Breast epithelium (tissue), 4 donors: ENCODE measurements around the gene KRT37. TPM values are rescaled to one million over a fixed set of nuclear protein-coding genes. Genes with fewer than 3 reads are reported as not detected.

Source experiments
- DNase-seq, 2 donors: peaks; one replicate each; pipeline ENCODE4 v3.0.0-alpha.2; 2019; ENCODE audit warnings: low spot score in 2 of 2
- H3K27ac ChIP-seq, 2 donors: fragments of 200-600 bp; sonication (generic) in 1 of 2; one replicate each; pipeline ENCODE4 v1.5.1; 2016 to 2019; ENCODE audit warnings: mild to moderate bottlenecking in 1 of 2
- H3K27me3 ChIP-seq, 2 donors: fragments of 200-600 bp; sonication (generic) in 1 of 2; one replicate each; pipeline versions ENCODE4 v1.5.1 to v1.6.0; 2017 to 2019; ENCODE audit warnings: control low read depth in 1 of 2, mild to moderate bottlenecking in 1 of 2
- H3K36me3 ChIP-seq: fragments of 200-600 bp; one replicate; pipeline ENCODE4 v1.5.1; 2019
- H3K4me1 ChIP-seq, 2 donors: fragments of 200-600 bp; sonication (generic); one replicate each; pipeline ENCODE4 v1.5.1; 2016 to 2019; ENCODE audit warnings: control low read depth in 1 of 2
- H3K4me3 ChIP-seq, 3 donors: fragments of 200-600 bp; sonication (generic); 1 replicate in 2 of 3; 2 replicates in 1 of 3; pipeline ENCODE4 v1.5.1; 2016 to 2019; ENCODE audit warnings: mild to moderate bottlenecking in 3 of 3, moderate library complexity in 2 of 3
- H3K9me3 ChIP-seq, 2 donors: fragments of 200-600 bp; sonication (generic) in 1 of 2; one replicate each; pipeline ENCODE4 v1.5.1; 2016 to 2019; ENCODE audit warnings: control low read depth in 1 of 2
- POLR2A ChIP-seq: fragments of 450-650 bp; IDR thresholded peaks from one replicate; pipeline ENCODE4 v1.6.1; 2016; ENCODE audit warnings: antibody characterized with exemption, mild to moderate bottlenecking, moderate library complexity
- POLR2AphosphoS5 ChIP-seq, 3 donors: sonication (generic); formaldehyde crosslinking; IDR thresholded peaks; one replicate each; pipeline ENCODE4 v1.6.1; 2017; ENCODE audit warnings: antibody characterized with exemption in 3 of 3
- intact Hi-C: fragments of 100-400 bp; cut with DNase I; formaldehyde crosslinking; loops from one replicate; pipeline ENCODE4 v1.15.1; 2023; ENCODE audit warnings: low total_unique reads
- total RNA-seq, 3 donors: library from RNA; depleted of rRNA; stranded (reverse); fragments of >200 nt; gene quantifications; one replicate each; pipeline ENCODE4 v1.1.0, GENCODE V29; 2016
- TF ChIP-seq, protein P1 (sequence below), 3 donors: fragments of 450-650 bp; IDR thresholded peaks; one replicate each; pipeline ENCODE4 v1.5.1; 2016 to 2017; ENCODE audit warnings: antibody characterized with exemption in 3 of 3, mild to moderate bottlenecking in 3 of 3, moderate library complexity in 3 of 3

The KRT37 gene
- total RNA-seq, 3 donors from 2014 or later, result not detected

DNA sequence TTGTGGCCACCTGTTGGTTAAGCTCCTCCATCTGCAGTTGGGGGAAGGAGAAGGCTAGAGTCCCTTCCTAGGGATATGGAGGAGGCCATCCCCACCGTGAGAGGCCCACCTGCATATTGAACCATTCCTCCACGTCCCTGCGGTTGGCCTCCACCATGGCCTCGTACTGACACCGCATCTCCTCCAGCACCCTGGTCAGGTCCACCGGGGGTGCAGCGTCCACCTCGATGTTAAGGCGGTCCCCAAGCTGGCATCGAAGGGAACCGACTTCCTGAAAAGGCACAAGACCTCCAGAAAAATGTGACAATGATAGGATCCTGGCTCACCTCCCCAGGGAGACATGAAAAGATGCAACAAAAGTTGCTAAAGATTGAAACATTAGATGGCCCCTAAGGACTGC lies 39.8 kb upstream of the KRT37 start:
- TF ChIP-seq, protein P1, sequence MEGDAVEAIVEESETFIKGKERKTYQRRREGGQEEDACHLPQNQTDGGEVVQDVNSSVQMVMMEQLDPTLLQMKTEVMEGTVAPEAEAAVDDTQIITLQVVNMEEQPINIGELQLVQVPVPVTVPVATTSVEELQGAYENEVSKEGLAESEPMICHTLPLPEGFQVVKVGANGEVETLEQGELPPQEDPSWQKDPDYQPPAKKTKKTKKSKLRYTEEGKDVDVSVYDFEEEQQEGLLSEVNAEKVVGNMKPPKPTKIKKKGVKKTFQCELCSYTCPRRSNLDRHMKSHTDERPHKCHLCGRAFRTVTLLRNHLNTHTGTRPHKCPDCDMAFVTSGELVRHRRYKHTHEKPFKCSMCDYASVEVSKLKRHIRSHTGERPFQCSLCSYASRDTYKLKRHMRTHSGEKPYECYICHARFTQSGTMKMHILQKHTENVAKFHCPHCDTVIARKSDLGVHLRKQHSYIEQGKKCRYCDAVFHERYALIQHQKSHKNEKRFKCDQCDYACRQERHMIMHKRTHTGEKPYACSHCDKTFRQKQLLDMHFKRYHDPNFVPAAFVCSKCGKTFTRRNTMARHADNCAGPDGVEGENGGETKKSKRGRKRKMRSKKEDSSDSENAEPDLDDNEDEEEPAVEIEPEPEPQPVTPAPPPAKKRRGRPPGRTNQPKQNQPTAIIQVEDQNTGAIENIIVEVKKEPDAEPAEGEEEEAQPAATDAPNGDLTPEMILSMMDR (IDR thresholded peaks at IDR 0.05), result no peak
- TF ChIP-seq POLR2AphosphoS5 (IDR thresholded peaks at IDR 0.05) (no peak), POLR2A (no peak)
- H3K27ac ChIP-seq, result peak overlapping the region; percentile 41 to 48
- H3K27me3 ChIP-seq, result no peaks in the 10 kb centered on the region

GRCh38 chr17:41463746-41464145 lies 39.4 kb upstream of the KRT37 start:
- intact Hi-C loops, result no loop called here
- H3K36me3 ChIP-seq, result no peaks in the 10 kb centered on the region
- H3K27ac ChIP-seq, result no peak overlapping the region
- TF ChIP-seq POLR2A (no peak), POLR2AphosphoS5 (IDR thresholded peaks at IDR 0.05) (no peak)
- TF ChIP-seq, protein P1 (IDR thresholded peaks at IDR 0.05), result no peak
- no peaks in the 10 kb centered on the region for H3K27me3 ChIP-seq
- no peaks in the 10 kb centered on the region for H3K4me1 ChIP-seq
- no peak for DNase-seq
- H3K9me3 ChIP-seq, result no peaks in the 10 kb centered on the region
- H3K4me3 ChIP-seq, result no peak overlapping the region

More for the DNA sequence above, 39.8 kb upstream of the KRT37 start:
- no peak for DNase-seq
- H3K9me3 ChIP-seq, result no peaks in the 10 kb centered on the region
- no peak overlapping the region for H3K4me3 ChIP-seq
- H3K4me1 ChIP-seq, result no peaks in the 10 kb centered on the region
- no peaks in the 10 kb centered on the region for H3K36me3 ChIP-seq
- intact Hi-C loops, result no loop called here

DNA sequence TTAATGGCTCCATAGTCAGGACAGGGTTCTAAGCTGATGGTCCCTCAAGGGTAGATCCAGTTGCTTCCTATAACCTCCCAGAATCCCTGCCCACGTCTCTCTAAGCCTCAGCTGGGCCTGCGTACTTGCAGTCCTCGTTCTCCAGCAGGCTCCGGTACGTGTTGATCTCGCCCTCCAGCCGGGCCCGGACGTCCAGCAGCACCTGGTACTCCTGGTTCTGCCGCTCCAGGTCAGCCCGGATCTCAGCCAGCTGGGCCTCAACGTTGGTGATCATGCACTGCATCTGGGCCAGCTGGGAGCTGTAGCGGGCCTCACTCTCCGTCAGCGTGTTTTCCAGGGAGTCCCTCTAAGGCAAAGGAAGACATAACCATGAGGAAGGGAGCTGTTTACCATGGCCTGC lies 38.3 kb upstream of the KRT37 start:
- Histone ChIP-seq H3K27ac (no peak overlapping the region), H3K4me1 (no peaks in the 10 kb centered on the region), H3K4me3 (no peak overlapping the region), H3K27me3 (no peaks in the 10 kb centered on the region), H3K36me3 (no peaks in the 10 kb centered on the region), H3K9me3 (no peaks in the 10 kb centered on the region)
- TF ChIP-seq, protein P1 (IDR thresholded peaks at IDR 0.05), result no peak
- TF ChIP-seq POLR2A, result no peak
- no peak for TF ChIP-seq POLR2AphosphoS5 (IDR thresholded peaks at IDR 0.05)
- no peak for DNase-seq
- intact Hi-C loops, result no loop called here

DNA sequence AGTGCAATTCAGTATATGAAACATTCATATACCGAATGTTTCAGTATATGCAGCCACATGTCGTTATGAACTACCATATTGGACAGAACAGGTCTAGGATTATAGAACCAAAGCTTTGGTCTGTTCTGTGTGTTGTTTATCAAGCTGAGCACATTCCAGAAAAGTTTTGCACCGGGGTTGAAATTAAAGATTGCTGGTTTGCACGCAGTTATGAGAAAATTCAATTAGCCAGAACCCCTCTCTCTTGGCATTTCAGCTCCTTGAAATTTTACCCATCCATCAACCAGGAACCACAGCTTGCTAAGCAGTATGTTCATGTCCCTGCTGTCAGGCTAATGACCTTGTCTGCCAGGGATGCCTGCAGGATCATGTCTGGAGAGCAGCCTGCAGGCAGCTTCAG lies 33.3 kb upstream of the KRT37 start:
- Histone ChIP-seq H3K9me3 (no peaks in the 10 kb centered on the region), H3K27ac (no peak overlapping the region), H3K36me3 (no peaks in the 10 kb centered on the region), H3K27me3 (no peaks in the 10 kb centered on the region), H3K4me3 (no peak overlapping the region), H3K4me1 (no peaks in the 10 kb centered on the region)
- TF ChIP-seq, protein P1 (IDR thresholded peaks at IDR 0.05), result no peak
- no peak for TF ChIP-seq POLR2A
- TF ChIP-seq POLR2AphosphoS5 (IDR thresholded peaks at IDR 0.05), result no peak
- intact Hi-C loops, result no loop called here
- no peak for DNase-seq

DNA sequence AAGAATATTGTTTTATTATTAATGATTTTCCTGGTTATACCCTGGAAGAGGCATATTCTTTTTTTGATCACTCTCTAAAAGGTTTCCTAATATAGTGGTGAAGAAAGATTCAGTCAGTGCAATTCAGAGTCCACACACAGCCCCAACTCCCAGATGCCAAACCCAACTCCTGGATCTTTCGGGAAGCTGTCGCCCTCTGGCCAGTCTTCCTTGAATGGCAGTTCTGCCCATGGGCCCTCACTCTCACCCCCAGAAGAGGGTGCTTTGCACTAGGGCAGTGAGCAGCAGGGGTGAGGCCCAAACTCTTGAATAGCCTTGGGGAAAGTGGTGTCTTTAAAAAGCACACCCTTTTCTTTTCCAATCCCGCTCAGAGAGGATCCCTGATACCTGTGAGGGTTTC lies 31.8 kb upstream of the KRT37 start:
- Histone ChIP-seq H3K27ac (peak overlapping the region in 1 of 2 donors; percentile 1), H3K27me3 (no peaks in the 10 kb centered on the region), H3K4me1 (no peaks in the 10 kb centered on the region), H3K4me3 (no peak overlapping the region), H3K9me3 (no peaks in the 10 kb centered on the region), H3K36me3 (no peaks in the 10 kb centered on the region)
- intact Hi-C loops, result no loop called here
- DNase-seq, result peak in 1 of 2 donors; percentile 36
- TF ChIP-seq, protein P1 (IDR thresholded peaks at IDR 0.05), result peak in 1 of 3 donors; percentile 50
- TF ChIP-seq POLR2A, result no peak
